HEK293T (cell line): ENCODE data around the gene GNB5.

ENCODE experiments used
- CTCF ChIA-PET: fragments of 350-600 bp; formaldehyde crosslinking; extraction: SDS; loops from one replicate; lab custom pipeline; 2021; ENCODE audit warnings: antibody characterized with exemption, inconsistent platforms; lab: Yijun Ruan, JAX
- POLR2A ChIA-PET: fragments of 350-600 bp; formaldehyde crosslinking; extraction: SDS; loops from one replicate; lab custom pipeline; 2020; ENCODE audit warnings: antibody characterized with exemption, inconsistent platforms; lab: Yijun Ruan, JAX
- DNase-seq: peaks from one replicate; pipeline ENCODE4 v3.0.0; 2012; ENCODE audit warnings: mixed read lengths; ENCODE audit errors: extremely low spot score
- ARNT ChIP-seq: fragments of 450-650 bp; IDR thresholded peaks from 2 replicates; pipeline ENCODE4 v1.6.1; 2017; ENCODE audit warnings: mild to moderate bottlenecking
- BHLHE40 ChIP-seq: fragments of 450-650 bp; IDR thresholded peaks from 2 replicates; pipeline ENCODE4 v1.6.1; 2016; ENCODE audit warnings: mild to moderate bottlenecking, moderate library complexity, borderline replicate concordance
- CTBP1 ChIP-seq: fragments of 450-650 bp; IDR thresholded peaks from 2 replicates; pipeline ENCODE4 v1.6.1; 2016; ENCODE audit warnings: borderline replicate concordance
- ELF4 ChIP-seq: fragments of 450-650 bp; IDR thresholded peaks from 2 replicates; pipeline ENCODE4 v1.6.1; 2017; ENCODE audit warnings: antibody characterized with exemption
- FOXA1 ChIP-seq: fragments of 450-650 bp; IDR thresholded peaks from 2 replicates; pipeline ENCODE4 v1.6.1; 2016; ENCODE audit warnings: mild to moderate bottlenecking
- FOXK2 ChIP-seq: fragments of 450-650 bp; IDR thresholded peaks from 2 replicates; pipeline ENCODE4 v1.6.1; 2016; ENCODE audit warnings: mild to moderate bottlenecking
- FOXM1 ChIP-seq: fragments of 450-650 bp; IDR thresholded peaks from 2 replicates; pipeline ENCODE4 v1.6.1; 2017; ENCODE audit warnings: mild to moderate bottlenecking, borderline replicate concordance
- HDGF ChIP-seq: fragments of 450-650 bp; IDR thresholded peaks from 2 replicates; pipeline ENCODE4 v1.6.1; 2017; ENCODE audit warnings: antibody characterized with exemption, borderline replicate concordance
- L3MBTL2 ChIP-seq: fragments of 450-650 bp; conservative IDR thresholded peaks from 2 replicates; pipeline ENCODE4 v1.6.1; 2016; ENCODE audit warnings: mild to moderate bottlenecking
- LEF1 ChIP-seq: fragments of 450-650 bp; IDR thresholded peaks from 2 replicates; pipeline ENCODE4 v1.6.1; 2017; ENCODE audit warnings: mild to moderate bottlenecking, borderline replicate concordance
- NFRKB ChIP-seq: fragments of 450-650 bp; IDR thresholded peaks from 2 replicates; pipeline ENCODE4 v1.6.1; 2016; ENCODE audit warnings: mild to moderate bottlenecking, moderate library complexity
- SP1 ChIP-seq: fragments of 450-650 bp; IDR thresholded peaks from 2 replicates; pipeline ENCODE4 v1.6.1; 2017
- SUZ12 ChIP-seq: fragments of 450-650 bp; IDR thresholded peaks from 2 replicates; pipeline ENCODE4 v1.6.1; 2016; ENCODE audit warnings: mild to moderate bottlenecking
- TARDBP ChIP-seq: fragments of 450-650 bp; IDR thresholded peaks from 2 replicates; pipeline ENCODE4 v1.6.1; 2016
- ZNF384 ChIP-seq: fragments of 450-650 bp; IDR thresholded peaks from 2 replicates; pipeline ENCODE4 v1.6.1; 2016
- TF ChIP-seq, protein P1 (sequence below): fragments of 450-650 bp; IDR thresholded peaks from 2 replicates; pipeline ENCODE4 v1.6.1; 2016

Gene GNB5

DNA sequence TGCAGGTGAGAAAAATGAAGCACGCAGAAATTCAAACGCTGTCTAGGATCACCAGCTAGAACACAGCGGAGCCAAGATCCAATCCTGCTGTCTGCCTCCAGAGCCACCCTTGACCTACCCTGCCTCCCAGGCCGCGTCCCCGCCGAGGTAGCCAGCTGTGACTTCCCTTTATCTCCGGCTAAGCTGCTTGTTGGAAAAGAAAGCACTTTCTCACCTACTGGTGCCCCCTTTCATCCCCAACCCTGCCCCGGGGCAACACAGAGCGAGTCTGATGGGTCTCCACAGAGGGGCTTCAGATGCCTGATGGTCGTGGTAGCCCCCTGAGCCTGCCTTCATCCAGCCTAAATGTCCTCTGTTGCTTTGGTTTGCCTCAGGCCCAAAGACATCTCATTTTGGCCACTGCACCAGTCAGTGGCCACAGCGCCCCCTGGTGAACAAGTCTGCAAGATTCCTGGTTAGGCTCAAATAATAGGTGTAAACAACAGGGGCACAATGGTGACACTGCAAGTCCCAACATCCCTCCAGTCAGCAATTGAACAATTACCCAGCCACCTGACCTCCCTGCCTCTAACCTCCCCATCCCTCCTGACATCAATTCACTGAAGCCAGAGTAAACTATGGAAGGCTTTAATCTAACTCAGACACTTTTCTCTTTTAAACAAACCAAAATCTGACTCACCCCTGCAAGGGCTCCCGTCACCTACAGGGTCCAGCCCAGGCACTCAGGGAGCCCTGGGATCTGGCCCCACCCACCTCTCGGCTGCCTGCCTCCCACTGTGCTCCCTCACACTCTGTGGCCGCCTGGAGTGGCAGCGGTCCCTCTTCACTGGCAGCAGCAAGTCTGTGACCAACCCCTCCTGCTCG lies 51.4 kb downstream of the GNB5 start:
- ChIA-PET POLR2A (no interaction called here), CTCF (interaction anchor here (0.6 to 1.0 kb wide), 5 partner anchors 12 to 62 kb away, joined by 3 to 6 read pairs (median 3); no protein-coding TSS in a partner anchor)
- no peak for TF ChIP-seq FOXK2
- TF ChIP-seq FOXA1, result no peak
- no peak for TF ChIP-seq HDGF
- TF ChIP-seq TARDBP, result no peak
- no peak for TF ChIP-seq ELF4
- TF ChIP-seq L3MBTL2, result no peak
- TF ChIP-seq ARNT, result no peak
- TF ChIP-seq LEF1, result no peak
- TF ChIP-seq CTBP1, result no peak
- TF ChIP-seq, protein P1, sequence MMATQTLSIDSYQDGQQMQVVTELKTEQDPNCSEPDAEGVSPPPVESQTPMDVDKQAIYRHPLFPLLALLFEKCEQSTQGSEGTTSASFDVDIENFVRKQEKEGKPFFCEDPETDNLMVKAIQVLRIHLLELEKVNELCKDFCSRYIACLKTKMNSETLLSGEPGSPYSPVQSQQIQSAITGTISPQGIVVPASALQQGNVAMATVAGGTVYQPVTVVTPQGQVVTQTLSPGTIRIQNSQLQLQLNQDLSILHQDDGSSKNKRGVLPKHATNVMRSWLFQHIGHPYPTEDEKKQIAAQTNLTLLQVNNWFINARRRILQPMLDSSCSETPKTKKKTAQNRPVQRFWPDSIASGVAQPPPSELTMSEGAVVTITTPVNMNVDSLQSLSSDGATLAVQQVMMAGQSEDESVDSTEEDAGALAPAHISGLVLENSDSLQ, result no peak
- no peak for TF ChIP-seq ZNF384
- peak; percentile 66 for DNase-seq

DNA sequence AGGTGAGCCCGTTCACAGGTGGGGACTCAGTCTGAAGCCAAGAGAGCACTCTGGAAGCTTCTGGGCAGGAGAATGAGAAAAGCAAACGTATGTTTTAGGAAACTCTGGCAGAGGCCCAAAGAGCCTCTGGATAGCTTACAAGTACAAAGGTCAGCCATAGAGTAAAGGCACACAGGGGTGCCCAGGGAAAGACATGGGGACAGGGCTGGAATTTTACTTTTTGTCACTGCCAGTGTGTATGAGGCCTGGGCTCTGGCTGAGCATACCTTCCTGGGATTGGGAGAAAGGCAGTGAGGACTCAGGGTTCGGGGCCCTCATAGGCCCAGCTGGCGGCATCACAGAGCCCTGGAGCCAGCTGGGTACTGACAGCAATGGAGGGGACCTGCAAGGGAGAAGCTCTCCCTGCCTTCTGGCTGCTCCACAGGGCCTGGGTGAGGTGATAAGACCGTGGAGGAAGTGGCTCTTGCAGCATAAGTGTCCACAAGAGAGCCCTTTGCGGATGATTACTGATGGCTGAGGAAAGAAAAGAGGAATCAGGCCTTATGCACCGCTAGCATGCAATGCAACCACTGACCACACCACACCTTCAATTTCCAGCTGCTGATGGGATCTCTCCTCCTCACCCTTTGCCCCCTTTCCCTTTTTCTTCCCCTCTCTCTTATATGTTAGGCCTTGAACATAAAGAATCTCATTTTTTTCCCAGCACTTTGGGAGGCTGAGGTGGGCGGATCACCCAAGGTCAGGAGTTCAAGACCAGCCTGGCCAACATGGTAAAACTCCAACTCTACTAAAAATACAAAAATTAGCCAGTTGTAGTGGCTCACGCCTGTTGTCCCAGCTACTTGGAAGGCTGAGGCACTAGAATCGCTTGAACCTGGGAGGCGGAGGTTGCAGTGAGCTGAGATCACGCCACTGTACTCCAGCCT lies 53.5 kb downstream of the GNB5 start:
- no peak for TF ChIP-seq FOXK2
- POLR2A ChIA-PET, result no interaction called here
- CTCF ChIA-PET, result no interaction called here
- no peak for DNase-seq

DNA sequence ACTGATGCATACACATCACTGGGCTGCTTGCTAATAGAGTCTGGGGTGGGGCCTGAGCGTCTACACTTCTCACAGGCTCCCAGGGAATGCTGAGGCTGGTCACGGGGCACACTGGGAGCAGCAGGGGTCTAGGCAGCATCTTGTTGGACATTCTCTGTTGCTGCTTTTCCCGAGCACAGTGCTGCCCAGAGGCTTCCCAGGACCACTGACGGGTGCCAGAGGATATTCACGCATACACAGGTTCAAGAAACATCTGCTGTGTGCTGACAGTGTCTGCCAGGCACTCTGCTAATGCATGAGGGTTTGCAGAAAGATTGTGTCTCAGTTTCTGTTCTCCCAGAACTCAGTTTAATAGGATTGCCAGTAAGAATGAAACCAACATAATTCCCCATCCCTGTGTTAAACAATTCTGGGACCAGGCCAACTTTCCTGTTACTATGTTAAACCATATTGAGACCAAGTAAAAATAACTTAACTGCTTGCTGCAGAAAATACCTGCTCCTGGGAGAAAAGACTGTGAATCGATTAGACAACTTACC lies 54.7 kb downstream of the GNB5 start:
- CTCF ChIA-PET, result no interaction called here
- no peak for DNase-seq
- no peak for TF ChIP-seq L3MBTL2
- no peak for TF ChIP-seq FOXK2
- TF ChIP-seq ARNT, result no peak
- no peak for TF ChIP-seq HDGF
- no peak for TF ChIP-seq BHLHE40
- no peak for TF ChIP-seq SUZ12
- TF ChIP-seq LEF1, result no peak
- TF ChIP-seq ZNF384, result no peak
- POLR2A ChIA-PET, result no interaction called here

DNA sequence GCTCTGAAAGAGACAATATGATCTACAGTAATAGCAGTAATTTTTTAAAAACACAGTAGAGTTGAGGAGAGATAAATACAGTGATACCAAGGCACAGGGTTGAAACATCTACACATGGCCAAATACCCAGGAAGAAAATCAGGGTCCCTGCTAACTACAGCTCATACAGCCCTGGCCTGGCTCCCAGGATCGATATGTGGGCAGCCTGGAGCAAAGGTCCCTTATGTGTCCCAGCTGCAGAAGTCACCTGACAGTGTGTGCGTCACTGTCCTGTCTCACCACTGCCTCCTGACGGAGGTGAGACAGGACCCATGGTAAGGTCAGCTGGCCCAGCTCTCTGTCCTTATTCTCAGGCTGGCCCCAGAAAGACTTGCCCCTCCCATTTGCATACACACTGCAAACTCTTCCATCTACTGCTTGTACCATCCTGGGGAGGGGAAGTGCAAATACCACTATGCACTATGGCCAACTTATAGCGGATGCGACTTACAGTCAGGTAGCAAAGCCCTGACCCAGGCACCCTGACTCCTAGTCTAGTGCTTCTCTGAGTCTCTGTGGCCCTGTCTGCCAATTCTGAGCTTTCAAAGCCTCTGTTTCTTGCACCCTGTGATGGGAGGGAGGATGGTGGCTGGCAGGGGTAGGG lies 56.6 kb downstream of the GNB5 start:
- CTCF ChIA-PET, result interaction anchor here (0.9 kb wide), 1 partner anchor 93 kb away, joined by 3 read pairs; no protein-coding TSS in a partner anchor
- DNase-seq, result no peak
- TF ChIP-seq, protein P1, result no peak
- no peak for TF ChIP-seq NFRKB
- TF ChIP-seq FOXM1, result no peak
- no peak for TF ChIP-seq ZNF384
- TF ChIP-seq HDGF, result no peak
- no peak for TF ChIP-seq SUZ12
- no peak for TF ChIP-seq CTBP1
- no peak for TF ChIP-seq BHLHE40
- TF ChIP-seq ELF4, result no peak
- no peak for TF ChIP-seq L3MBTL2
- TF ChIP-seq SP1, result no peak
- TF ChIP-seq LEF1, result no peak
- POLR2A ChIA-PET, result no interaction called here

DNA sequence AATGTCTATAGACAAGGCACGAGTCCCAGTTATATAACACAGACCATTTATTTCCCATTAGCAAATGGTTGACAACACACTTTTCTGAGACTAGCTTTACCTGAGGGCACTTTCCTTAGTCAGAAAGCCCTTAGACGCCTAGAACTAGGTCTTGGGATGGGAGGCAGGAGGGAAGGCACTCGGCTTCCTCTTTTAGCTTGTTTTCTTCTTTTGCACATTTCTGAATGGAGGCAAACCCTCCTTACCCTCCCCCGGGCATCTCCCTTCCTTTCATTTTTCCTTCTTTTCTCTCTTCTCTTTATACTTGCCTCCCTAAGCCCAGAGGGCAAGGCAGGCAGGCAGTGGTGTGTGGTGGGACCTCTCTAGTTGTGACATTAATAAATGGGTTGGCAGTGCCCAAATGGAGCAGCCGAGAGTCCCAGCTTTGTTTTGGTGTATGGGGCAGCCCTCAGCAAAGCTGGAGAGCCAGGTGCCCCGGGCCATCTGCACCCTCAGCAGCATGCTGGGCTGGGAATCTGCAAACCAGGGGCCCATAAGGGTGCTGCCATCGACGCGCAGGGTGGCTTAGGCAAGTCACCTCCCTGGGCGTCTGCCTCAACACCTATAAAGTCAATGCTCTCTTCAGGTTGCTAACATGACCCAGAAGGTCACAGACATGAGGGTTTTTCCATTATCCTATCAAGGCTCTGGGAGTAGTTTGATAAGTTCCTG lies 57.5 kb downstream of the GNB5 start:
- no peak for DNase-seq
- CTCF ChIA-PET, result interaction anchor here (0.9 kb wide), 1 partner anchor 93 kb away, joined by 3 read pairs; no protein-coding TSS in a partner anchor
- TF ChIP-seq, protein P1, result no peak
- TF ChIP-seq CTBP1, result no peak
- no peak for TF ChIP-seq LEF1
- no peak for TF ChIP-seq ZNF384
- no peak for TF ChIP-seq ELF4
- TF ChIP-seq SUZ12, result no peak
- no peak for TF ChIP-seq SP1
- no peak for TF ChIP-seq L3MBTL2
- TF ChIP-seq FOXM1, result no peak
- no peak for TF ChIP-seq HDGF
- TF ChIP-seq NFRKB, result no peak
- TF ChIP-seq TARDBP, result no peak
- TF ChIP-seq BHLHE40, result no peak
- POLR2A ChIA-PET, result no interaction called here
